Stimulated activated CD4-positive, alpha-beta T cell treated with anti-CD3 and anti-CD28 coated beads, TNF-alpha, amount 100 ng/mL, for 1 hour (primary cell): ENCODE data around the gene EVC2.

ENCODE experiments used
- DNase-seq, 3 donors: peaks; one replicate each; pipeline ENCODE4 v3.0.0-alpha.2; 2020; ENCODE audit warnings: low read depth in 3 of 3, low spot score in 1 of 3

Gene EVC2

GRCh38 chr4:5708449-5709206 is at the start of gene EVC2:
TSS of gene EVC2 (minus strand) at chr4:5708559. CDS start at chr4:5708513, 46 bp downstream.
- DNase-seq: peak in 1 of 3 donors; percentile 9

GRCh38 chr4:5757954-5758353 is 49.6 kb upstream of the EVC2 start:
- DNase-seq: no peak

- no peak for DNase-seq
These were observed 49.2 kb upstream of the EVC2 start for GRCh38 chr4:5757536-5757935.

- no peak for DNase-seq
These were observed 48.7 kb upstream of the EVC2 start for GRCh38 chr4:5757091-5757490.

- no peak for DNase-seq
These were observed 47.9 kb upstream of the EVC2 start for GRCh38 chr4:5756271-5756670.

- DNase-seq: no peak
These were observed 47.3 kb upstream of the EVC2 start for GRCh38 chr4:5755679-5756078.

- no peak for DNase-seq
These were observed 46.8 kb upstream of the EVC2 start for GRCh38 chr4:5755161-5755560.

- DNase-seq: no peak
These were observed 46.1 kb upstream of the EVC2 start for GRCh38 chr4:5754529-5754881.

GRCh38 chr4:5753766-5754528 is 45.6 kb upstream of the EVC2 start:
- DNase-seq: no peak

- DNase-seq: no peak
These were observed 45.0 kb upstream of the EVC2 start for GRCh38 chr4:5753366-5753765.

GRCh38 chr4:5752376-5753184 is 44.2 kb upstream of the EVC2 start:
- DNase-seq: no peak

- no peak for DNase-seq
These were observed 43.5 kb upstream of the EVC2 start for GRCh38 chr4:5751666-5752375.

GRCh38 chr4:5750946-5751665 is 42.7 kb upstream of the EVC2 start:
- no peak for DNase-seq

- no peak for DNase-seq
These were observed 41.9 kb upstream of the EVC2 start for GRCh38 chr4:5750052-5750945.

- DNase-seq: no peak
These were observed 41.2 kb upstream of the EVC2 start for GRCh38 chr4:5749568-5749967.

GRCh38 chr4:5747738-5748375 is 39.5 kb upstream of the EVC2 start:
- no peak for DNase-seq

GRCh38 chr4:5746829-5747737 is 38.7 kb upstream of the EVC2 start:
- no peak for DNase-seq

- no peak for DNase-seq
These were observed 37.9 kb upstream of the EVC2 start for GRCh38 chr4:5746250-5746649.
